ENCODE measurements around the gene CLNK. TPM values are rescaled to one million over a fixed set of nuclear protein-coding genes. Genes with fewer than 3 reads are reported as not detected.

Gene CLNK
- total RNA-seq, 1 experiment from 2014 or later, result not detected

- DNase-seq, result no peak
- Histone ChIP-seq H3K36me3 (ENCODE audit: insufficient read depth, low read length) (no peaks in the 10 kb centered on the region), H2AFZ (ENCODE audit: low read length) (no peak overlapping the region), H3K9me3 (ENCODE audit: low read length) (no peaks in the 10 kb centered on the region), H3K27me3 (ENCODE audit: low read length) (no peaks in the 10 kb centered on the region), H3K4me3 (ENCODE audit: low read length) (no peak overlapping the region), H3K4me1 (ENCODE audit: low read length) (no peaks in the 10 kb centered on the region), H3K9me2 (replicated peaks; ENCODE audit: insufficient read depth, low read length) (no peaks in the 10 kb centered on the region), H3K27ac (ENCODE audit: low read length) (no peak overlapping the region), H3K79me2 (ENCODE audit: low read length) (no peaks in the 10 kb centered on the region), H4K20me1 (ENCODE audit: insufficient read depth, low read depth, low read length) (no peaks in the 10 kb centered on the region), H3K4me2 (ENCODE audit: low read depth, low read length, poor library complexity, severe bottlenecking) (no peak overlapping the region), H3K9ac (ENCODE audit: low read length) (no peak overlapping the region)
Observed at GRCh38 chr4:10713591-10713990, 29.0 kb upstream of the CLNK start.

- Histone ChIP-seq H2AFZ (ENCODE audit: low read length) (no peak overlapping the region), H3K27me3 (ENCODE audit: low read length) (no peaks in the 10 kb centered on the region), H3K9ac (ENCODE audit: low read length) (no peak overlapping the region), H3K9me2 (replicated peaks; ENCODE audit: insufficient read depth, low read length) (no peaks in the 10 kb centered on the region), H4K20me1 (ENCODE audit: insufficient read depth, low read depth, low read length) (no peaks in the 10 kb centered on the region), H3K27ac (ENCODE audit: low read length) (no peak overlapping the region), H3K4me1 (ENCODE audit: low read length) (no peaks in the 10 kb centered on the region), H3K4me3 (ENCODE audit: low read length) (no peak overlapping the region), H3K9me3 (ENCODE audit: low read length) (no peaks in the 10 kb centered on the region), H3K79me2 (ENCODE audit: low read length) (no peaks in the 10 kb centered on the region), H3K36me3 (ENCODE audit: insufficient read depth, low read length) (no peaks in the 10 kb centered on the region), H3K4me2 (ENCODE audit: low read depth, low read length, poor library complexity, severe bottlenecking) (no peak overlapping the region)
- no peak for DNase-seq
Observed at GRCh38 chr4:10706236-10706635, 21.7 kb upstream of the CLNK start.

GRCh38 chr4:10704430-10704810 is 19.9 kb upstream of the CLNK start:
- Histone ChIP-seq H3K79me2 (ENCODE audit: low read length) (no peaks in the 10 kb centered on the region), H3K27me3 (ENCODE audit: low read length) (no peaks in the 10 kb centered on the region), H3K4me2 (ENCODE audit: low read depth, low read length, poor library complexity, severe bottlenecking) (no peak overlapping the region), H3K4me1 (ENCODE audit: low read length) (no peaks in the 10 kb centered on the region), H3K27ac (ENCODE audit: low read length) (no peak overlapping the region), H2AFZ (ENCODE audit: low read length) (no peak overlapping the region), H3K36me3 (ENCODE audit: insufficient read depth, low read length) (no peaks in the 10 kb centered on the region), H4K20me1 (ENCODE audit: insufficient read depth, low read depth, low read length) (no peaks in the 10 kb centered on the region), H3K4me3 (ENCODE audit: low read length) (no peak overlapping the region), H3K9ac (ENCODE audit: low read length) (no peak overlapping the region), H3K9me2 (replicated peaks; ENCODE audit: insufficient read depth, low read length) (no peaks in the 10 kb centered on the region), H3K9me3 (ENCODE audit: low read length) (no peaks in the 10 kb centered on the region)
- no peak for DNase-seq

- H3K36me3 ChIP-seq (ENCODE audit: insufficient read depth, low read length), result no peaks in the 10 kb centered on the region
- no peak overlapping the region for H3K4me2 ChIP-seq (ENCODE audit: low read depth, low read length, poor library complexity, severe bottlenecking)
- H3K9me2 ChIP-seq (replicated peaks; ENCODE audit: insufficient read depth, low read length), result no peaks in the 10 kb centered on the region
- H3K4me3 ChIP-seq (ENCODE audit: low read length), result no peak overlapping the region
- no peaks in the 10 kb centered on the region for H4K20me1 ChIP-seq (ENCODE audit: insufficient read depth, low read depth, low read length)
- H3K79me2 ChIP-seq (ENCODE audit: low read length), result no peaks in the 10 kb centered on the region
- DNase-seq, result no peak
- no peak overlapping the region for H3K27ac ChIP-seq (ENCODE audit: low read length)
- no peaks in the 10 kb centered on the region for H3K4me1 ChIP-seq (ENCODE audit: low read length)
- H3K27me3 ChIP-seq (ENCODE audit: low read length), result no peaks in the 10 kb centered on the region
- H3K9me3 ChIP-seq (ENCODE audit: low read length), result no peaks in the 10 kb centered on the region
- H2AFZ ChIP-seq (ENCODE audit: low read length), result no peak overlapping the region
- no peak overlapping the region for H3K9ac ChIP-seq (ENCODE audit: low read length)
Observed at GRCh38 chr4:10703766-10704429, 19.3 kb upstream of the CLNK start.

- no peak for DNase-seq
- Histone ChIP-seq H2AFZ (ENCODE audit: low read length) (no peak overlapping the region), H3K9me3 (ENCODE audit: low read length) (no peaks in the 10 kb centered on the region), H3K9me2 (replicated peaks; ENCODE audit: insufficient read depth, low read length) (no peaks in the 10 kb centered on the region), H3K79me2 (ENCODE audit: low read length) (no peaks in the 10 kb centered on the region), H3K9ac (ENCODE audit: low read length) (no peak overlapping the region), H3K4me3 (ENCODE audit: low read length) (no peak overlapping the region), H3K27ac (ENCODE audit: low read length) (no peak overlapping the region), H4K20me1 (ENCODE audit: insufficient read depth, low read depth, low read length) (no peaks in the 10 kb centered on the region), H3K27me3 (ENCODE audit: low read length) (no peaks in the 10 kb centered on the region), H3K4me2 (ENCODE audit: low read depth, low read length, poor library complexity, severe bottlenecking) (no peak overlapping the region), H3K4me1 (ENCODE audit: low read length) (no peaks in the 10 kb centered on the region), H3K36me3 (ENCODE audit: insufficient read depth, low read length) (no peaks in the 10 kb centered on the region)
Observed at GRCh38 chr4:10703156-10703555, 18.6 kb upstream of the CLNK start.

GRCh38 chr4:10701702-10702460 is 17.3 kb upstream of the CLNK start:
- H3K4me3 ChIP-seq (ENCODE audit: low read length), result no peak overlapping the region
- H3K9me2 ChIP-seq (replicated peaks; ENCODE audit: insufficient read depth, low read length), result no peaks in the 10 kb centered on the region
- no peak overlapping the region for H3K27ac ChIP-seq (ENCODE audit: low read length)
- DNase-seq, result no peak
- no peak overlapping the region for H3K4me2 ChIP-seq (ENCODE audit: low read depth, low read length, poor library complexity, severe bottlenecking)
- H3K36me3 ChIP-seq (ENCODE audit: insufficient read depth, low read length), result no peaks in the 10 kb centered on the region
- H3K4me1 ChIP-seq (ENCODE audit: low read length), result no peaks in the 10 kb centered on the region
- no peak overlapping the region for H3K9ac ChIP-seq (ENCODE audit: low read length)
- no peaks in the 10 kb centered on the region for H3K79me2 ChIP-seq (ENCODE audit: low read length)
- H3K27me3 ChIP-seq (ENCODE audit: low read length), result no peaks in the 10 kb centered on the region
- no peaks in the 10 kb centered on the region for H4K20me1 ChIP-seq (ENCODE audit: insufficient read depth, low read depth, low read length)
- no peak overlapping the region for H2AFZ ChIP-seq (ENCODE audit: low read length)
- H3K9me3 ChIP-seq (ENCODE audit: low read length), result no peaks in the 10 kb centered on the region

- no peaks in the 10 kb centered on the region for H3K4me1 ChIP-seq (ENCODE audit: low read length)
- no peaks in the 10 kb centered on the region for H3K36me3 ChIP-seq (ENCODE audit: insufficient read depth, low read length)
- no peaks in the 10 kb centered on the region for H3K9me3 ChIP-seq (ENCODE audit: low read length)
- H2AFZ ChIP-seq (ENCODE audit: low read length), result no peak overlapping the region
- no peak overlapping the region for H3K27ac ChIP-seq (ENCODE audit: low read length)
- H3K4me3 ChIP-seq (ENCODE audit: low read length), result no peak overlapping the region
- no peak overlapping the region for H3K9ac ChIP-seq (ENCODE audit: low read length)
- no peaks in the 10 kb centered on the region for H3K9me2 ChIP-seq (replicated peaks; ENCODE audit: insufficient read depth, low read length)
- H3K4me2 ChIP-seq (ENCODE audit: low read depth, low read length, poor library complexity, severe bottlenecking), result no peak overlapping the region
- no peaks in the 10 kb centered on the region for H4K20me1 ChIP-seq (ENCODE audit: insufficient read depth, low read depth, low read length)
- no peaks in the 10 kb centered on the region for H3K79me2 ChIP-seq (ENCODE audit: low read length)
- no peaks in the 10 kb centered on the region for H3K27me3 ChIP-seq (ENCODE audit: low read length)
- DNase-seq, result no peak
Observed at GRCh38 chr4:10701161-10701560, 16.6 kb upstream of the CLNK start.

- Histone ChIP-seq H3K4me2 (ENCODE audit: low read depth, low read length, poor library complexity, severe bottlenecking) (no peak overlapping the region), H3K36me3 (ENCODE audit: insufficient read depth, low read length) (no peaks in the 10 kb centered on the region), H2AFZ (ENCODE audit: low read length) (no peak overlapping the region), H3K79me2 (ENCODE audit: low read length) (no peaks in the 10 kb centered on the region), H3K9me2 (replicated peaks; ENCODE audit: insufficient read depth, low read length) (no peaks in the 10 kb centered on the region), H3K27ac (ENCODE audit: low read length) (no peak overlapping the region), H3K9ac (ENCODE audit: low read length) (no peak overlapping the region), H4K20me1 (ENCODE audit: insufficient read depth, low read depth, low read length) (no peaks in the 10 kb centered on the region), H3K4me3 (ENCODE audit: low read length) (no peak overlapping the region), H3K27me3 (ENCODE audit: low read length) (no peaks in the 10 kb centered on the region), H3K9me3 (ENCODE audit: low read length) (no peaks in the 10 kb centered on the region), H3K4me1 (ENCODE audit: low read length) (no peaks in the 10 kb centered on the region)
- DNase-seq, result no peak
Observed at GRCh38 chr4:10698172-10698571, 13.6 kb upstream of the CLNK start.
